A549 treated with CORT108297 at 1 μM for 4 hours (cell line): ENCODE data around the gene C6orf118. TPM values are rescaled to one million over a fixed set of nuclear protein-coding genes. Genes with fewer than 3 reads are reported as not detected.

Experiments
- total RNA-seq: library from RNA; stranded (reverse); fragments of 200-300 nt; extraction: Qiagen RNA extraction; gene quantifications from 5 replicates; pipeline ENCODE4 v1.2.3, GENCODE V29; 2022

Gene C6orf118
- total RNA-seq, result 0.14 to 0.18 TPM (median 0.16 TPM) in 5 replicates

DNA sequence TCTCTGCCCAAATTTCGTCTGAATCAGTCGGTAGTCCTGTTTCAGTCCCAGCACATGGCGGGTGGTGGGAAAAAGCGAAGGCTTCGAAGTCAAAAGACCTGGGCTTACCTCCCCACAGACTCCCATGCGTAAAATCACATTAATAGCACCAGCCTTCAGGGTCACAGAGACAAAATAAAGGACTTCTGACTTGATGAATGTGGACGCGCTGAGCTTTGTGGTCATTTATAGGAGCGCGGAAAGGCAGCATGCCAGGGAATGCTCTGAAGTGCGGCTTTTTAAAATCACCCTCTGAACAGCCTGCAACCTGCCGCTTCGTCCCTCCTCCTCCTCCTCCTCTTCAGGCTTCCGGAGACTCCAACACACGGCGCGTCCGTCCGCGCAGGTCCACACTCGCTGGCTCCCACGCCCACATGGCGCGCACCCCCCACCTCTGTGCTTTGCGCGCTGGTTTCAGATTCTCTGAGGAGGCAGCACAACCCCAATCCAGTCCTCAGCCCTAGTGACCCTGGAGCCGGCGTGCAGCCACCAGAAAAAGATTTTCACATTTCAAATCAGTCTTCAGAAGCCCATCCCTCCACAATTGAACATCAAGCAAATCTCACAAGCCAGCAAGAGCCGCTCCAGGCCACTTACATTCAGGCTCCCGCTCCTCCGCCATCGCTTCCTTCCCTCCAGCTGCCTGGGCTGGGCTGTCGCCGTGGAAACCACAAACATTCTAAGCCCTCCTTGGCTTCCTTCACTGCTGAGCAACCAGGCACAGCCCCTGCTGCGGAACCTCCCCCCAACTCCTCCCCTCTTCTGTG, at the start of gene C6orf118:
Gene C6orf118 (minus strand): TSS at position 680 of the 806 bp plus-strand sequence. CDS start 19 bp downstream, at position 661.

